Neural cell (in vitro differentiated cells): ENCODE results near the gene ZC3H14. TPM values are rescaled to one million over a fixed set of nuclear protein-coding genes. Genes with fewer than 3 reads are reported as not detected.

Source experiments
- H2AFZ ChIP-seq: fragments of 200-600, 300-800 bp; sonication (generic), shearing (Covaris generic); 2 replicates; pipeline ENCODE4 v1.6.0; 2014; ENCODE audit warnings: low read depth, mild to moderate bottlenecking, antibody characterized with exemption, low read length, moderate library complexity
- H3F3A ChIP-seq: fragments of 200-600 bp; shearing (Covaris generic); 2 replicates; pipeline ENCODE4 v1.6.1; 2016; ENCODE audit warnings: mild to moderate bottlenecking, moderate library complexity, mixed read lengths, antibody characterized with exemption, low read length; ENCODE audit not compliant: insufficient read depth, poor library complexity, severe bottlenecking
- H3K27ac ChIP-seq: fragments of 200-600, 300-800 bp; sonication (generic), shearing (Covaris generic); 2 replicates; pipeline ENCODE4 v1.5.1; 2014; ENCODE audit warnings: mild to moderate bottlenecking, low read length, moderate library complexity
- H3K27me3 ChIP-seq: fragments of 300-800, 200-600 bp; sonication (generic), shearing (Covaris generic); 2 replicates; pipeline ENCODE4 v1.6.0; 2014; ENCODE audit warnings: mild to moderate bottlenecking, low read depth, low read length, moderate library complexity; ENCODE audit not compliant: insufficient read depth
- H3K36me3 ChIP-seq: fragments of 300-800, 200-600 bp; sonication (generic), shearing (Covaris generic); 2 replicates; pipeline ENCODE4 v1.5.1; 2014; ENCODE audit warnings: mild to moderate bottlenecking, antibody characterized with exemption, low read length, moderate library complexity; ENCODE audit not compliant: insufficient read depth
- H3K4me2 ChIP-seq: fragments of 300-800, 200-600 bp; sonication (generic), shearing (Covaris generic); 2 replicates; pipeline ENCODE4 v1.6.0; 2014; ENCODE audit warnings: mild to moderate bottlenecking, low read length
- H3K4me3 ChIP-seq: fragments of 300-800, 200-600 bp; sonication (generic), shearing (Covaris generic); 2 replicates; pipeline ENCODE4 v1.5.1; 2014; ENCODE audit warnings: mild to moderate bottlenecking, low read length, moderate library complexity
- H3K79me2 ChIP-seq: fragments of 200-600 bp; shearing (Covaris generic); replicated peaks from 2 replicates; pipeline ENCODE4 v1.6.0; 2014; ENCODE audit warnings: mild to moderate bottlenecking, low read length, moderate library complexity; ENCODE audit not compliant: insufficient read depth
- H3K9ac ChIP-seq: fragments of 300-800, 200-600 bp; sonication (generic), shearing (Covaris generic); 2 replicates; pipeline ENCODE4 v1.6.1; 2016; ENCODE audit warnings: mild to moderate bottlenecking, low read length, mixed read lengths
- H3K9me2 ChIP-seq: fragments of 200-600 bp; shearing (Covaris generic); 2 replicates; pipeline ENCODE4 v1.6.1; 2016; ENCODE audit warnings: mild to moderate bottlenecking, low read length, mixed read lengths; ENCODE audit not compliant: insufficient read depth
- H3K9me3 ChIP-seq: fragments of 200-600, 300-800 bp; sonication (generic), shearing (Covaris generic); 2 replicates; pipeline ENCODE4 v1.6.1; 2016; ENCODE audit warnings: mild to moderate bottlenecking, mixed run types, low read length, moderate library complexity, mixed read lengths
- H4K20me1 ChIP-seq: fragments of 200-600 bp; shearing (Covaris generic); 2 replicates; pipeline ENCODE4 v1.6.1; 2016; ENCODE audit warnings: mild to moderate bottlenecking, mixed run types; ENCODE audit not compliant: insufficient read depth
- EP300 ChIP-seq: fragments of 450-650 bp; conservative IDR thresholded peaks from 2 replicates; pipeline ENCODE4 v1.6.1; 2014; ENCODE audit warnings: antibody characterized with exemption, mild to moderate bottlenecking, moderate library complexity; ENCODE audit not compliant: poor library complexity, severe bottlenecking
- EZH2 ChIP-seq: fragments of 200-600, 300-800 bp; shearing (Covaris generic), sonication (generic); IDR thresholded peaks from 2 replicates; pipeline ENCODE4 v1.6.1; 2014; ENCODE audit warnings: antibody characterized with exemption, low read length, borderline replicate concordance, mild to moderate bottlenecking; ENCODE audit not compliant: insufficient read depth, poor library complexity, severe bottlenecking
- MXI1 ChIP-seq: fragments of 450-650 bp; conservative IDR thresholded peaks from 2 replicates; pipeline ENCODE4 v1.6.1; 2014; ENCODE audit warnings: antibody characterized with exemption, mild to moderate bottlenecking; ENCODE audit not compliant: poor library complexity, severe bottlenecking
- POLR2AphosphoS5 ChIP-seq: IDR thresholded peaks from 2 replicates; pipeline ENCODE4 v1.6.1; 2012
- RAD21 ChIP-seq: fragments of 450-650 bp; conservative IDR thresholded peaks from 2 replicates; pipeline ENCODE4 v1.6.1; 2014; ENCODE audit warnings: antibody characterized with exemption, mild to moderate bottlenecking, moderate library complexity
- SMC3 ChIP-seq: fragments of 450-650 bp; conservative IDR thresholded peaks from 2 replicates; pipeline ENCODE4 v1.6.1; 2014; ENCODE audit warnings: antibody characterized with exemption, mild to moderate bottlenecking, moderate library complexity; ENCODE audit not compliant: poor library complexity
- TAF1 ChIP-seq: IDR thresholded peaks from 2 replicates; pipeline ENCODE4 v1.6.1; 2012; ENCODE audit warnings: low read depth
- polyA plus RNA-seq: library from polyadenylated mRNA; depleted of rRNA; stranded (reverse); fragments of >200 nt; gene quantifications from 2 replicates; pipeline ENCODE4 v1.2.3, GENCODE V29; 2014
- small RNA-seq, 3 experiments: library from RNA; depleted of rRNA; stranded (forward); fragments of <200 nt; gene quantifications; one replicate each; pipeline ENCODE3, GENCODE V24; 2012
- TF ChIP-seq, protein P1 (sequence below): fragments of 450-650 bp; IDR thresholded peaks from 2 replicates; pipeline ENCODE4 v1.5.1; 2014; ENCODE audit warnings: antibody characterized with exemption, mild to moderate bottlenecking, moderate library complexity; ENCODE audit not compliant: poor library complexity, severe bottlenecking
- TF ChIP-seq, protein P2 (sequence below): IDR thresholded peaks from 2 replicates; pipeline ENCODE4 v1.6.1; 2012; ENCODE audit warnings: borderline replicate concordance

ZC3H14 gene
- polyA plus RNA-seq, 1 donor from 2014 or later = 70.5 TPM

DNA sequence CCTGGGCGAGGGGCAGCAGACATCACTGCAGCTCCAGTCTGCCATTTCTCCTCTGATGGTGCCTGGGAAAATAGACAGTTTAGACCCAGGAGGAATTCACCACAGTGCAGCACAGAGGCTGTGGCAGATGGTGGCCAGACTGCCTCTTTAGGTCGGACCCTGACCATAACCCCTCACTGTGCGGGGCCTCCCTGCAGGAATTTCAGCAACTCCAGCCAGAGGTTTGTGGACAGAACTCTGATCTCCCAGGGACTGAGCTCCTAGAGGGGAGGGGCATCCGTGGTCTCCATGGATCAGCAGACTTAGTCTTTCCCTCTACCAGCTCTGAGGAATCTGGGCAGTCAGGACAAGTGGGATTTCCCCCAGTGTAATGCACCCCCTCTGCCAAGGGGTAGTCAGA lies 106.5 kb downstream of the ZC3H14 start:
- no peak for TF ChIP-seq EP300
- TF ChIP-seq EZH2 = no peak
- TF ChIP-seq, protein P1, sequence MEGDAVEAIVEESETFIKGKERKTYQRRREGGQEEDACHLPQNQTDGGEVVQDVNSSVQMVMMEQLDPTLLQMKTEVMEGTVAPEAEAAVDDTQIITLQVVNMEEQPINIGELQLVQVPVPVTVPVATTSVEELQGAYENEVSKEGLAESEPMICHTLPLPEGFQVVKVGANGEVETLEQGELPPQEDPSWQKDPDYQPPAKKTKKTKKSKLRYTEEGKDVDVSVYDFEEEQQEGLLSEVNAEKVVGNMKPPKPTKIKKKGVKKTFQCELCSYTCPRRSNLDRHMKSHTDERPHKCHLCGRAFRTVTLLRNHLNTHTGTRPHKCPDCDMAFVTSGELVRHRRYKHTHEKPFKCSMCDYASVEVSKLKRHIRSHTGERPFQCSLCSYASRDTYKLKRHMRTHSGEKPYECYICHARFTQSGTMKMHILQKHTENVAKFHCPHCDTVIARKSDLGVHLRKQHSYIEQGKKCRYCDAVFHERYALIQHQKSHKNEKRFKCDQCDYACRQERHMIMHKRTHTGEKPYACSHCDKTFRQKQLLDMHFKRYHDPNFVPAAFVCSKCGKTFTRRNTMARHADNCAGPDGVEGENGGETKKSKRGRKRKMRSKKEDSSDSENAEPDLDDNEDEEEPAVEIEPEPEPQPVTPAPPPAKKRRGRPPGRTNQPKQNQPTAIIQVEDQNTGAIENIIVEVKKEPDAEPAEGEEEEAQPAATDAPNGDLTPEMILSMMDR = no peak
- TF ChIP-seq, protein P2, sequence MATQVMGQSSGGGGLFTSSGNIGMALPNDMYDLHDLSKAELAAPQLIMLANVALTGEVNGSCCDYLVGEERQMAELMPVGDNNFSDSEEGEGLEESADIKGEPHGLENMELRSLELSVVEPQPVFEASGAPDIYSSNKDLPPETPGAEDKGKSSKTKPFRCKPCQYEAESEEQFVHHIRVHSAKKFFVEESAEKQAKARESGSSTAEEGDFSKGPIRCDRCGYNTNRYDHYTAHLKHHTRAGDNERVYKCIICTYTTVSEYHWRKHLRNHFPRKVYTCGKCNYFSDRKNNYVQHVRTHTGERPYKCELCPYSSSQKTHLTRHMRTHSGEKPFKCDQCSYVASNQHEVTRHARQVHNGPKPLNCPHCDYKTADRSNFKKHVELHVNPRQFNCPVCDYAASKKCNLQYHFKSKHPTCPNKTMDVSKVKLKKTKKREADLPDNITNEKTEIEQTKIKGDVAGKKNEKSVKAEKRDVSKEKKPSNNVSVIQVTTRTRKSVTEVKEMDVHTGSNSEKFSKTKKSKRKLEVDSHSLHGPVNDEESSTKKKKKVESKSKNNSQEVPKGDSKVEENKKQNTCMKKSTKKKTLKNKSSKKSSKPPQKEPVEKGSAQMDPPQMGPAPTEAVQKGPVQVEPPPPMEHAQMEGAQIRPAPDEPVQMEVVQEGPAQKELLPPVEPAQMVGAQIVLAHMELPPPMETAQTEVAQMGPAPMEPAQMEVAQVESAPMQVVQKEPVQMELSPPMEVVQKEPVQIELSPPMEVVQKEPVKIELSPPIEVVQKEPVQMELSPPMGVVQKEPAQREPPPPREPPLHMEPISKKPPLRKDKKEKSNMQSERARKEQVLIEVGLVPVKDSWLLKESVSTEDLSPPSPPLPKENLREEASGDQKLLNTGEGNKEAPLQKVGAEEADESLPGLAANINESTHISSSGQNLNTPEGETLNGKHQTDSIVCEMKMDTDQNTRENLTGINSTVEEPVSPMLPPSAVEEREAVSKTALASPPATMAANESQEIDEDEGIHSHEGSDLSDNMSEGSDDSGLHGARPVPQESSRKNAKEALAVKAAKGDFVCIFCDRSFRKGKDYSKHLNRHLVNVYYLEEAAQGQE = no peak
- TF ChIP-seq POLR2AphosphoS5 = no peak
- TF ChIP-seq MXI1 = no peak
- no peak for TF ChIP-seq RAD21
- no peak for TF ChIP-seq SMC3
- TF ChIP-seq TAF1 = no peak
- Histone ChIP-seq H3K9me3 (peaks cover 3% of the 10 kb centered on the region), H3K36me3 (no peaks in the 10 kb centered on the region), H4K20me1 (no peaks in the 10 kb centered on the region), H3K9me2 (no peaks in the 10 kb centered on the region), H3K27ac (no peak overlapping the region), H3F3A (no peaks in the 10 kb centered on the region), H2AFZ (no peak overlapping the region), H3K9ac (no peak overlapping the region), H3K4me2 (no peak overlapping the region), H3K27me3 (no peaks in the 10 kb centered on the region), H3K4me3 (no peak overlapping the region), H3K79me2 (no peaks in the 10 kb centered on the region)

Small RNAs within 50 kb of the gene (small RNA-seq; reads per million reads assigned to genes)
- 0 reads per million in 3 experiments for gene RNU4-22P

Other genes starting within 250 kb of the ZC3H14 start
- gene KCNK10, start 239.8 kb upstream of the ZC3H14 start, polyA plus RNA-seq = 6.9 and 7.0 TPM in 2 replicates
- gene SPATA7, start 177.4 kb upstream of the ZC3H14 start, polyA plus RNA-seq = 31.4 and 33.4 TPM in 2 replicates
- 3.3 and 4.1 TPM in 2 replicates for gene PTPN21, start 8.0 kb upstream of the ZC3H14 start, polyA plus RNA-seq
- gene EML5, start 229.9 kb downstream of the ZC3H14 start, polyA plus RNA-seq = 23.6 and 27.5 TPM in 2 replicates